Nephron progenitor cell (in vitro differentiated cells): ENCODE results near the gene NCKAP5L.
"Not testable (repeated sequence)": the region's sequence is repeated elsewhere in the genome, so short reads cannot be mapped to it uniquely, and the experiment has no call there.

ENCODE experiments used
- DNase-seq: peaks from one replicate; pipeline ENCODE4 v3.0.0; 2021
- H3K27ac Mint-ChIP-seq: 2 replicates; pipeline ENCODE4 v1.8.0; 2021; ENCODE audit warnings: mild to moderate bottlenecking, moderate library complexity, mixed read lengths
- H3K27me3 Mint-ChIP-seq: 2 replicates; pipeline ENCODE4 v1.8.0; 2021; ENCODE audit warnings: mild to moderate bottlenecking, low read depth, mixed read lengths; ENCODE audit not compliant: poor library complexity
- H3K36me3 Mint-ChIP-seq: 2 replicates; pipeline ENCODE4 v1.8.0; 2021; ENCODE audit warnings: low read depth, mixed read lengths
- H3K4me1 Mint-ChIP-seq: 2 replicates; pipeline ENCODE4 v1.8.0; 2021; ENCODE audit warnings: mixed read lengths
- H3K4me3 Mint-ChIP-seq: 2 replicates; pipeline ENCODE4 v1.8.0; 2021; ENCODE audit warnings: mild to moderate bottlenecking, moderate library complexity, mixed read lengths
- H3K9me3 Mint-ChIP-seq: 2 replicates; pipeline ENCODE4 v1.8.0; 2021; ENCODE audit warnings: mild to moderate bottlenecking, moderate library complexity, mixed read lengths
- CTCF ChIP-seq: fragments of 200-600 bp; sonication (generic); IDR thresholded peaks from 2 replicates; pipeline ENCODE4 v1.5.0; 2021; ENCODE audit warnings: antibody characterized with exemption

NCKAP5L gene

GRCh38 chr12:49789992-49790391 lies 38.2 kb downstream of the NCKAP5L start:
- Mint-ChIP-seq H3K9me3 (peaks cover 8% of the 10 kb centered on the region), H3K4me3 (no peak overlapping the region), H3K4me1 (peaks cover 17% of the 10 kb centered on the region), H3K36me3 (peaks cover 22% of the 10 kb centered on the region), H3K27me3 (peaks cover 7% of the 10 kb centered on the region), H3K27ac (peak overlapping the region; percentile 80)
- DNase-seq: no peak
- TF ChIP-seq CTCF: no peak

GRCh38 chr12:49787672-49788071 lies 40.5 kb downstream of the NCKAP5L start:
- peaks cover 8% of the 10 kb centered on the region for H3K9me3 Mint-ChIP-seq
- no peak overlapping the region for H3K27ac Mint-ChIP-seq
- peaks cover 24% of the 10 kb centered on the region for H3K4me1 Mint-ChIP-seq
- no peak for DNase-seq
- H3K36me3 Mint-ChIP-seq: peaks cover 22% of the 10 kb centered on the region
- peaks cover 13% of the 10 kb centered on the region for H3K27me3 Mint-ChIP-seq
- no peak for TF ChIP-seq CTCF
- H3K4me3 Mint-ChIP-seq: no peak overlapping the region

GRCh38 chr12:49784756-49785409 lies 43.3 kb downstream of the NCKAP5L start:
- Mint-ChIP-seq H3K4me3 (no peak overlapping the region), H3K27me3 (peaks cover 29% of the 10 kb centered on the region), H3K4me1 (peaks cover 8% of the 10 kb centered on the region), H3K36me3 (peaks cover 16% of the 10 kb centered on the region), H3K9me3 (peaks cover 8% of the 10 kb centered on the region), H3K27ac (no peak overlapping the region)
- no peak for TF ChIP-seq CTCF
- no peak for DNase-seq

- H3K4me1 Mint-ChIP-seq: peaks cover 6% of the 10 kb centered on the region
Observed at GRCh38 chr12:49783917-49784676, 44.1 kb downstream of the NCKAP5L start.

GRCh38 chr12:49780914-49781313 lies 47.3 kb downstream of the NCKAP5L start:
- not testable (repeated sequence) for H3K9me3 Mint-ChIP-seq

More at GRCh38 chr12:49783917-49784676, 44.1 kb downstream of the NCKAP5L start:
- no peak overlapping the region for H3K27ac Mint-ChIP-seq
- no peak overlapping the region for H3K4me3 Mint-ChIP-seq
- H3K36me3 Mint-ChIP-seq: peaks cover 9% of the 10 kb centered on the region
- H3K9me3 Mint-ChIP-seq: peaks cover 8% of the 10 kb centered on the region
- TF ChIP-seq CTCF: no peak
- H3K27me3 Mint-ChIP-seq: peaks cover 37% of the 10 kb centered on the region
- DNase-seq: no peak

GRCh38 chr12:49779581-49779980 lies 48.6 kb downstream of the NCKAP5L start:
- H3K36me3 Mint-ChIP-seq: no peaks in the 10 kb centered on the region
- H3K4me1 Mint-ChIP-seq: peaks cover 26% of the 10 kb centered on the region
- H3K27ac Mint-ChIP-seq: no peak overlapping the region
- TF ChIP-seq CTCF: no peak
- no peak overlapping the region for H3K4me3 Mint-ChIP-seq
- H3K9me3 Mint-ChIP-seq: no peaks in the 10 kb centered on the region
- H3K27me3 Mint-ChIP-seq: peaks cover 47% of the 10 kb centered on the region
- no peak for DNase-seq

More at GRCh38 chr12:49780914-49781313, 47.3 kb downstream of the NCKAP5L start:
- not testable (repeated sequence) for DNase-seq, H3K4me3 Mint-ChIP-seq, H3K27ac Mint-ChIP-seq, H3K36me3 Mint-ChIP-seq
- Mint-ChIP-seq H3K4me1 (peaks cover 25% of the 10 kb centered on the region), H3K27me3 (peaks cover 53% of the 10 kb centered on the region)
